Measurements from ENCODE around the gene GZF1. TPM values are rescaled to one million over a fixed set of nuclear protein-coding genes. Genes with fewer than 3 reads are reported as not detected.

GZF1 gene
- total and polyA plus RNA-seq, 4 experiments from 2014 or later, result 2.6 to 14.1 (median 8.2) TPM

DNA sequence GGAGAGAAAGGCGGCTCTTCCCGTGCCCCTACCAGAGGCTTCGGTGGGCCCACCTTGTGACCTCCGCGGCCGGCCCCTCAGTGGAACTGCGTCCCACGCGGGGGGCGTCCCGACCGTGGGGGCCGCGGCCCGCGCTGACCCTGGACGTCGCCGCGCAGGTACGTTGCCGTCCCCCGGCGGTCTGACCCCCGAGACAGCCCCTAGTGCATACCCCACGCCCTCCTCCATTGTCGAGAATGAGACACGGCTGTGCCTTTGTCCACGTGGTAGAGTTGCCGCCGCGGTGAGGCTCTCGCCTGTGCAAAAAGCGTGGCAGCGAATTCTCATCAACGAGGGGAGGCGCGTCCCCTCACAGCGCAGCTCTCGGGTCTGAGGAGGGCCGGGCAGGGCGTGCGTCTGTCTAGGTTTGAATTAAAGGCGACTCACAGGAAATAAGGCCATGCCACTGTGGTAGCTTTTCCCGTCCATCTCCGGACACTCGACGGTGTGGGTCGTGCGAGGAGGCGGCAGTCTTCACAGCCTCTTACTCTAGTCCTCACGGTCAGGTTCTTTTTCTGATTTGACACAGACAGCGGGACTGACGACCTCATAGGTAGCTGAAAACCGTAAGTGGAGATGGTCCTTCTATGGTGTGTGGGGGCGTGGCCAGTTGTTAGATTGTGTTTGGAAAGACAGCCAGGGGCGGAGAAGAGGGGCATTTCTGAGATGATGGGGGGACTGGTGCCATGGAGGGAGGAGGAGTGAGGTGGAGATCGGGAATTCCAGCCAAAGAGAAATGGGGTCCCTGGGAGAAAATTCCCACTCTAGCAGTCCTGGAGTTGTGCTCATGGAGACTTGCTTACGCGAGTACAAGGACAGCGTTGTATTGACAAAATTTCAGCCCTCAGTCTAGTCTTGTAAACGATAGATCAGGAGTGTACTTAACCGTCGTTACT, 10.8 kb upstream of the GZF1 start:
- Histone ChIP-seq H3K27me3 (ENCODE audit: insufficient read depth, low read length) (no peaks in the 10 kb centered on the region), H3K36me3 (ENCODE audit: insufficient read depth, low read length) (peaks cover 19% of the 10 kb centered on the region), H3K4me3 (ENCODE audit: low read length in 2 of 2) (peak overlapping the region; percentile 68 to 97), H3K4me1 (ENCODE audit: insufficient read depth, low read length) (peaks cover 21% of the 10 kb centered on the region), H3K9me3 (ENCODE audit: control insufficient read depth in 1 of 2, low read length in 2 of 2) (no peaks in the 10 kb centered on the region), H3K27ac (ENCODE audit: low read depth, low read length) (peak overlapping the region; percentile 100)
- H3K4me3 Mint-ChIP-seq, result peak overlapping the region; percentile 85 to 99 (median 98)
- peaks cover 0 to 30% of the 10 kb centered on the region in 2 donors for H3K36me3 Mint-ChIP-seq
- ChIA-PET CTCF (ENCODE audit: partially characterized antibody) (interaction anchor here (1.7 to 3.3 kb wide), 6 partner anchors 8 to 256 kb away, joined by 10 to 78 read pairs (median 12); partner anchors contain the start of gene NAPB), POLR2A (ENCODE audit: partially characterized antibody) (interaction anchor here (0.7 to 2.9 kb wide), 7 partner anchors 9 to 1794 kb away, joined by 3 to 128 read pairs (median 7); partner anchors contain the start of genes GZF1 and NAPB)
- H3K4me1 Mint-ChIP-seq, result peaks cover 15 to 38% (median 23%) of the 10 kb centered on the region in 4 donors
- H3K27me3 Mint-ChIP-seq, result no peaks in the 10 kb centered on the region
- peak overlapping the region; percentile 93 to 100 (median 99) for H3K27ac Mint-ChIP-seq
- peaks cover 0 to 1% (median 0%) of the 10 kb centered on the region in 8 donors for H3K9me3 Mint-ChIP-seq
- intact Hi-C loops (cut with micrococcal nuclease), result loop anchor here (1.0 to 5.0 kb wide), 3 partner anchors 7 to 1641 kb away; partner anchors contain the start of genes APMAP and NAPB
- peak; percentile 54 to 84 (median 61) for DNase-seq

- POLR2A ChIA-PET (ENCODE audit: partially characterized antibody), result no interaction called here
- H3K27me3 Mint-ChIP-seq, result no peaks in the 10 kb centered on the region
These were observed 5.8 kb upstream of the GZF1 start for GRCh38 chr20:23356203-23356602.

DNA sequence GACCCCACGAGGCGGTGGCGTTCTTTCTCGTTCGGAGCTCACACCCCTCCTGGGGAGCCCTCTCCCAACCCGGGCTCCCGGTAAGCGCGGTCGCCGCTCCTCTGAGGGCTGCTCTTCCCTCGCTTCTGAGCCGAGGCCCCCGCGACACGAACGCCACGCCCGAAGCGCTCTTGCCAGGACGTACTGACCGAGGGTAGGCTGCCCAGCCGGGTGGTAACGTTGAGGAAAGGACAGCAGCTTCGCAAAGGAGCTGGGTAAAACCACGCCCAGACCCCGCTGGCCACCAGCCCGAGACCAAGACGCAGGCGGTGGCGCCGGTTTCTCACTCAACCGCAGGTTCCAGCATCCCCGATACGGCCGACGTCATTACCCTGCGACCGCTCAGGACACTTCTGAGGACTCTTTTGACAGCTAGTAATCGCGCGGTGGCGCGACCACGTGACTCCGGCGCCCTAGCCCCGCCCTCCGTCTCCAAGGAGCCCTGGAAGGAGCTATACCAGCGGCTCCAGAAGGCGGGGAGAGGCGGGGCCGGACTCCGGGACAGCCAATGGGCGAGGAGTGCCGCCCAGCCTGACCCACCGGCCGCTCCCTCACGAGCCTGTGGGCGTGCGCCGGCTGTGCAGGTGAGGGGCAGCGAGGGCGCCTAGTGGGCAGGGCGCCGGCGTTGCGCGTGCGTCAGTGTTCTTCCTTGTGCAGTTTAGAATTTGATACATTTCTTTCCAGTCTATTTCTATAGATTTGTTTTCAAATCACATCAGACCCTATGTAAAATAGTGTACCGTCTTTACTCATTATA, 4.0 kb upstream of the GZF1 start:
- Histone ChIP-seq H3K27ac (ENCODE audit: low read depth, low read length) (peak overlapping the region; percentile 95), H3K9me3 (ENCODE audit: control insufficient read depth in 1 of 2, low read length in 2 of 2) (no peaks in the 10 kb centered on the region), H3K4me3 (ENCODE audit: low read length in 2 of 2) (peak overlapping the region; percentile 80 to 97), H3K36me3 (ENCODE audit: insufficient read depth, low read length) (peaks cover 19% of the 10 kb centered on the region), H3K27me3 (ENCODE audit: insufficient read depth, low read length) (no peaks in the 10 kb centered on the region), H3K4me1 (ENCODE audit: insufficient read depth, low read length) (peaks cover 28% of the 10 kb centered on the region)
- no peaks in the 10 kb centered on the region for H3K27me3 Mint-ChIP-seq
- CTCF ChIA-PET (ENCODE audit: partially characterized antibody), result interaction anchor here (0.9 to 4.9 kb wide), 6 partner anchors 8 to 64 kb away, joined by 3 to 78 read pairs (median 10); partner anchors contain the start of genes NAPB and NXT1
- H3K4me1 Mint-ChIP-seq, result peaks cover 8 to 48% (median 19%) of the 10 kb centered on the region in 4 donors
- peaks cover 0 to 28% of the 10 kb centered on the region in 2 donors for H3K36me3 Mint-ChIP-seq
- intact Hi-C loops (cut with micrococcal nuclease), result loop anchor here (1.0 kb wide), 1 partner anchor 8 kb away; the partner anchor contains the start of gene NXT1
- peaks cover 0 to 3% (median 0%) of the 10 kb centered on the region in 8 donors for H3K9me3 Mint-ChIP-seq
- H3K27ac Mint-ChIP-seq, result peak overlapping the region; percentile 97 to 100 (median 99)
- DNase-seq, result peak; percentile 99 to 100 (median 99)
- H3K4me3 Mint-ChIP-seq, result peak overlapping the region; percentile 92 to 97 (median 96)
- POLR2A ChIA-PET (ENCODE audit: partially characterized antibody), result interaction anchor here (1.2 to 4.8 kb wide), 3 partner anchors 7 to 63 kb away, joined by 4 to 128 read pairs (median 48); partner anchors contain the start of genes NAPB and NXT1

More at GRCh38 chr20:23356203-23356602, 5.8 kb upstream of the GZF1 start:
- no peak for DNase-seq
- CTCF ChIA-PET (ENCODE audit: partially characterized antibody), result interaction anchor here (0.5 kb wide), 1 partner anchor 13 kb away, joined by 3 read pairs; no protein-coding TSS in a partner anchor
- Mint-ChIP-seq H3K9me3 (peaks cover 0 to 3% (median 0%) of the 10 kb centered on the region in 8 donors), H3K4me1 (peaks cover 13 to 50% (median 28%) of the 10 kb centered on the region in 4 donors), H3K4me3 (peak overlapping the region in 1 of 8 donors; percentile 36), H3K36me3 (peaks cover 0 to 25% of the 10 kb centered on the region in 2 donors), H3K27ac (peak overlapping the region in 2 of 7 donors; percentile 24 to 73)
- H3K4me1 ChIP-seq (ENCODE audit: insufficient read depth, low read length), result peaks cover 33% of the 10 kb centered on the region
- no peaks in the 10 kb centered on the region for H3K9me3 ChIP-seq (ENCODE audit: control insufficient read depth in 1 of 2, low read length in 2 of 2)
- H3K27me3 ChIP-seq (ENCODE audit: insufficient read depth, low read length), result no peaks in the 10 kb centered on the region
- intact Hi-C loops (cut with micrococcal nuclease), result no loop called here
- no peak overlapping the region for H3K4me3 ChIP-seq (ENCODE audit: low read length in 2 of 2)
- H3K27ac ChIP-seq (ENCODE audit: low read depth, low read length), result no peak overlapping the region
- H3K36me3 ChIP-seq (ENCODE audit: insufficient read depth, low read length), result peaks cover 19% of the 10 kb centered on the region

GRCh38 chr20:23358563-23358906, 3.4 kb upstream of the GZF1 start:
- Mint-ChIP-seq H3K27me3 (no peaks in the 10 kb centered on the region), H3K4me1 (peaks cover 13 to 52% (median 24%) of the 10 kb centered on the region in 4 donors), H3K4me3 (peak overlapping the region; percentile 69 to 97 (median 92)), H3K36me3 (peaks cover 0 to 30% of the 10 kb centered on the region in 2 donors), H3K9me3 (peaks cover 0 to 3% (median 0%) of the 10 kb centered on the region in 8 donors), H3K27ac (peak overlapping the region; percentile 94 to 100 (median 99))
- no peaks in the 10 kb centered on the region for H3K27me3 ChIP-seq (ENCODE audit: insufficient read depth, low read length)
- H3K9me3 ChIP-seq (ENCODE audit: control insufficient read depth in 1 of 2, low read length in 2 of 2), result no peaks in the 10 kb centered on the region
- H3K36me3 ChIP-seq (ENCODE audit: insufficient read depth, low read length), result peaks cover 17% of the 10 kb centered on the region
- ChIA-PET CTCF (ENCODE audit: partially characterized antibody) (interaction anchor here (0.9 to 4.9 kb wide), 6 partner anchors 9 to 63 kb away, joined by 3 to 78 read pairs (median 10); partner anchors contain the start of genes NAPB and NXT1), POLR2A (ENCODE audit: partially characterized antibody) (interaction anchor here (0.7 to 4.8 kb wide), 4 partner anchors 8 to 1634 kb away, joined by 3 to 128 read pairs (median 26); partner anchors contain the start of genes NAPB and NXT1)
- intact Hi-C loops (cut with micrococcal nuclease), result loop anchor here (1.0 kb wide), 1 partner anchor 8 kb away; the partner anchor contains the start of gene NXT1
- DNase-seq, result no peak
- peak overlapping the region; percentile 95 for H3K27ac ChIP-seq (ENCODE audit: low read depth, low read length)
- H3K4me3 ChIP-seq (ENCODE audit: low read length in 2 of 2), result peak overlapping the region in 1 of 2 donors; percentile 97
- H3K4me1 ChIP-seq (ENCODE audit: insufficient read depth, low read length), result peaks cover 34% of the 10 kb centered on the region

DNA sequence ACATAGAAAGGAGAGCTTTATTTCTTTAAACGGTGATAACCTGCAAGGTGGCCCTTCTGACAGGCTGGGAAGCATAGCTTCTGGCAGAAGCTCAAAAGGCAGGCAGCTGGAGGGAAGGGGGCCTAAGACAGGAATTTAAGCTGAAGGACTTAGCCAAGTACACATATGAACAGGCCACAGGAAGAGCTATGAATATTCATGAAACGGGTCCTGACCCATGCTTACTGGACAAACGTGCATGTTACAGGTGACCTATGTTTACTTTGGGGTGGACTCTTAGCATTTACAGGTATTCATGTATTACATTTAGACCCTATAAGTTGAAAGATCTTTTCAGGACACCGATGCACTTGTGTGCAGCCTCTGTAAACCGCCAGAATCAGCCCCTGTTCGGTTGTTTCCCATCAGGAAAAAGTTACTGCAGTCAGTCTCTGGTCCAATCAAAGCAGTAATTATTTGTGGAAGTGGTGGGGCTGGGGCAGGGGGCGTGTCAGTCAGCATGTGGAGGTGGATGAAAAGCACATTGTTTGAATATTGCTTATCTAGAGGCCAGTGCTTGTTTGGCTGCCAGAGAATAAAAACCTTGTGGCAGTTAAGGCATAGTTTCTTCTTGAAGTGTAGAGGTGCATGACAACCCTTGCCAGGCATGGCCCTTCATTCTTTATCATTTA, 2.9 kb upstream of the GZF1 start:
- peaks cover 36% of the 10 kb centered on the region for H3K4me1 ChIP-seq (ENCODE audit: insufficient read depth, low read length)
- intact Hi-C loops (cut with micrococcal nuclease), result loop anchor here (1.0 kb wide), 1 partner anchor 9 kb away; the partner anchor contains the start of gene NXT1
- Mint-ChIP-seq H3K27me3 (no peaks in the 10 kb centered on the region), H3K4me1 (peaks cover 18 to 57% (median 29%) of the 10 kb centered on the region in 4 donors), H3K9me3 (peaks cover 0 to 3% (median 0%) of the 10 kb centered on the region in 8 donors), H3K4me3 (peak overlapping the region in 5 of 8 donors; percentile 69 to 97 (median 79)), H3K27ac (peak overlapping the region; percentile 94 to 100 (median 99)), H3K36me3 (peaks cover 0 to 28% of the 10 kb centered on the region in 2 donors)
- ChIA-PET CTCF (ENCODE audit: partially characterized antibody) (interaction anchor here (1.2 to 4.9 kb wide), 4 partner anchors 9 to 63 kb away, joined by 3 to 78 read pairs (median 18); partner anchors contain the start of genes NAPB and NXT1), POLR2A (ENCODE audit: partially characterized antibody) (interaction anchor here (0.7 to 4.8 kb wide), 3 partner anchors 9 to 1634 kb away, joined by 3 to 128 read pairs (median 48); partner anchors contain the start of genes NAPB and NXT1)
- no peak overlapping the region for H3K4me3 ChIP-seq (ENCODE audit: low read length in 2 of 2)
- peaks cover 12% of the 10 kb centered on the region for H3K36me3 ChIP-seq (ENCODE audit: insufficient read depth, low read length)
- peak overlapping the region; percentile 95 for H3K27ac ChIP-seq (ENCODE audit: low read depth, low read length)
- no peaks in the 10 kb centered on the region for H3K9me3 ChIP-seq (ENCODE audit: control insufficient read depth in 1 of 2, low read length in 2 of 2)
- no peak for DNase-seq
- H3K27me3 ChIP-seq (ENCODE audit: insufficient read depth, low read length), result no peaks in the 10 kb centered on the region

DNA sequence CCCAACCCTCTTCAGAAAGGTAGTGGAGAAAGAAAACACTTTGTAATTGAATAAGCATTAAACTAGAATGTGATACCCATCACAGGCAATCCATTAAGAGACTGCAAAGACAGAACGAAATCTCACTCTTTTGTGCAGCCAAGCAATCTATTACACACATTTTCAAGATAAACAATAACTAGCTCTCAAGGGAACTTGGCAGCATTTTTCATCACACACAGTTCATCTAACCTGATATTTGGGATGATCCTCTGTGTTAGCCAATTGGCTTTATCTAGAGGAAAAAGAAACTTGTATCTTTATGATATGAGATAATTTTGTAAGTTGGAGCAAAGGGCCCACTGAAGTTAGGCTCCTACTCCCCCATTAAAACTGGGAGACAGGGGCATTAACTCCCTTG, 1.5 kb upstream of the GZF1 start:
- Histone ChIP-seq H3K27ac (ENCODE audit: low read depth, low read length) (peak overlapping the region; percentile 90), H3K4me3 (ENCODE audit: low read length in 2 of 2) (no peak overlapping the region), H3K27me3 (ENCODE audit: insufficient read depth, low read length) (no peaks in the 10 kb centered on the region), H3K36me3 (ENCODE audit: insufficient read depth, low read length) (no peaks in the 10 kb centered on the region), H3K4me1 (ENCODE audit: insufficient read depth, low read length) (peaks cover 37% of the 10 kb centered on the region), H3K9me3 (ENCODE audit: control insufficient read depth in 1 of 2, low read length in 2 of 2) (no peaks in the 10 kb centered on the region)
- intact Hi-C loops (cut with micrococcal nuclease), result no loop called here
- ChIA-PET CTCF (ENCODE audit: partially characterized antibody) (interaction anchor here (4.9 kb wide), 1 partner anchor 11 kb away, joined by 78 read pairs; the partner anchor contains the start of gene NXT1), POLR2A (ENCODE audit: partially characterized antibody) (interaction anchor here (3.8 to 4.8 kb wide), 2 partner anchors 10 to 61 kb away, joined by 48 to 128 read pairs; partner anchors contain the start of genes NAPB and NXT1)
- no peak for DNase-seq
- Mint-ChIP-seq H3K9me3 (peaks cover 0 to 3% (median 0%) of the 10 kb centered on the region in 8 donors), H3K4me3 (peak overlapping the region; percentile 84 to 93 (median 86)), H3K27ac (peak overlapping the region; percentile 93 to 97 (median 96)), H3K36me3 (peaks cover 10 to 31% of the 10 kb centered on the region in 2 donors), H3K27me3 (no peaks in the 10 kb centered on the region), H3K4me1 (peaks cover 24 to 70% (median 42%) of the 10 kb centered on the region in 4 donors)

Data from CD4-positive, alpha-beta memory T cell (primary cell).